K562 (cell line): ENCODE measurements around the gene AGAP3. TPM values are rescaled to one million over a fixed set of nuclear protein-coding genes. Genes with fewer than 3 reads are reported as not detected.

Experiments
- ATAC-seq: fragments of 200-7000 bp; cut with Tn5 transposase; 3 replicates; pipeline ENCODE4 v1.9.1; 2020; ENCODE audit warnings: moderate library complexity
- BruUV-seq: library from RNA; stranded (reverse); fragments of 400-500 nt; replicated peaks from 2 replicates; lab custom pipeline; 2021; lab: Mats Ljungman, UMichigan
- CTCF ChIA-PET: fragments of 300-600 bp; formaldehyde crosslinking; extraction: SDS; loops from one replicate; lab custom pipeline; 2021; ENCODE audit warnings: low intra/inter-chr PET ratio; lab: Yijun Ruan, JAX
- POLR2A ChIA-PET: fragments of 300-600, 350-650 bp; sonication (Branson Sonifier 250); formaldehyde crosslinking; extraction: SDS; loops from one replicate; lab custom pipeline; 2021; ENCODE audit warnings: antibody characterized with exemption, inconsistent platforms; lab: Yijun Ruan, JAX
- DNase-seq, 4 experiments: peaks; one replicate each; pipeline versions ENCODE4 v3.0.0 to v3.0.0-alpha.2; 2011 to 2018; ENCODE audit warnings: low spot score in 3 of 4, mixed read lengths in 3 of 4; ENCODE audit errors: extremely low read depth in 1 of 4
- FAIRE-seq: peaks from 2 replicates; lab custom pipeline; 2011; peaks lifted over from hg19 to GRCh38; lab: Jason Lieb, UNC
- H2AFZ ChIP-seq: 2 replicates; pipeline ENCODE4 v1.6.0; 2011; ENCODE audit warnings: low read depth, low read length, control low read depth, inconsistent platforms
- H3K27ac ChIP-seq: fragments of 200-600 bp; 3 replicates; pipeline ENCODE4 v1.8.0; 2011; ENCODE audit warnings: low read depth, mild to moderate bottlenecking, control low read depth, inconsistent platforms, low read length, moderate library complexity, mixed read lengths; ENCODE audit errors: extremely low read depth
- H3K27me3 ChIP-seq, 2 experiments: fragments of 300-600 bp in 1 of 2; 2 replicates in 1 of 2; 3 replicates in 1 of 2; pipeline versions ENCODE4 v1.6.0 to v1.8.0; 2011; ENCODE audit warnings: inconsistent platforms in 2 of 2, low read length in 2 of 2, mild to moderate bottlenecking in 1 of 2, mixed read lengths in 1 of 2, moderate library complexity in 1 of 2; ENCODE audit not compliant: control insufficient read depth in 2 of 2, insufficient read depth in 2 of 2
- H3K36me3 ChIP-seq: fragments of 300-600 bp; 3 replicates; pipeline ENCODE4 v1.8.0; 2011; ENCODE audit warnings: mild to moderate bottlenecking, low read length, inconsistent platforms; ENCODE audit not compliant: control insufficient read depth, insufficient read depth
- H3K4me1 ChIP-seq, 2 experiments: fragments of 200-600 bp in 1 of 2; replicated peaks in 1 of 2; 2 replicates in 1 of 2; 3 replicates in 1 of 2; pipeline versions ENCODE4 v1.5.1 to v1.8.0; 2011; ENCODE audit warnings: inconsistent platforms in 2 of 2, low read length in 2 of 2, mild to moderate bottlenecking in 1 of 2, mixed read lengths in 1 of 2, moderate library complexity in 1 of 2; ENCODE audit not compliant: control insufficient read depth in 2 of 2, insufficient read depth in 2 of 2
- H3K4me2 ChIP-seq: 2 replicates; pipeline ENCODE4 v1.6.1; 2011; ENCODE audit warnings: low read length, control low read depth, inconsistent platforms, mixed read lengths; ENCODE audit not compliant: insufficient read depth
- H3K4me3 ChIP-seq: fragments of 200-600 bp; sonication (generic), shearing (Covaris generic); 2 replicates; pipeline ENCODE4 v1.5.1; 2016; ENCODE audit warnings: control low read depth, inconsistent platforms
- H3K79me2 ChIP-seq: fragments of 200-600 bp; 3 replicates; pipeline ENCODE4 v1.8.0; 2011; ENCODE audit warnings: low read length, inconsistent platforms; ENCODE audit not compliant: control insufficient read depth, insufficient read depth
- H3K9ac ChIP-seq, 2 experiments: 2 replicates each; pipeline versions ENCODE4 v1.6.0 to v1.6.1; 2011; ENCODE audit warnings: low read depth in 2 of 2, low read length in 2 of 2, control low read depth in 1 of 2, inconsistent platforms in 1 of 2, mild to moderate bottlenecking in 1 of 2, mixed read lengths in 1 of 2; ENCODE audit not compliant: insufficient read depth in 1 of 2
- H3K9me1 ChIP-seq: one replicate; pipeline ENCODE4 v1.6.0; 2011; ENCODE audit warnings: inconsistent platforms, mild to moderate bottlenecking, low read length, moderate library complexity; ENCODE audit not compliant: control insufficient read depth, insufficient read depth
- H3K9me3 ChIP-seq: replicated peaks from 2 replicates; pipeline ENCODE4 v1.5.1; 2011; ENCODE audit warnings: low read depth, low read length, inconsistent platforms; ENCODE audit not compliant: control insufficient read depth, insufficient read depth
- H4K20me1 ChIP-seq: replicated peaks from 2 replicates; pipeline ENCODE4 v1.6.1; 2011; ENCODE audit warnings: low read length, inconsistent platforms, mixed read lengths; ENCODE audit not compliant: control insufficient read depth, insufficient read depth
- NR2C2 ChIP-seq, 2 experiments: fragments of 200-800 bp in 1 of 2; sonication (Bioruptor generic) in 1 of 2; sonication (generic) in 1 of 2; formaldehyde crosslinking in 1 of 2; IDR thresholded peaks; 2 replicates each; pipeline versions ENCODE4 v1.6.1 to v1.8.0; 2016 to 2022; ENCODE audit warnings: mild to moderate bottlenecking in 1 of 2, missing compliant biosample characterization in 1 of 2, missing genetic modification characterization in 1 of 2, missing genetic modification reagents in 1 of 2
- POLR2G ChIP-seq: fragments of 200-400 bp; formaldehyde crosslinking; IDR thresholded peaks from 2 replicates; pipeline ENCODE4 v1.6.1; 2017; ENCODE audit warnings: low read depth, mild to moderate bottlenecking, antibody characterized with exemption, low read length, moderate library complexity
- SMARCB1 ChIP-seq: IDR thresholded peaks from 2 replicates; pipeline ENCODE4 v1.6.1; 2011; ENCODE audit warnings: improper control_type of control experiment, low read depth; ENCODE audit not compliant: insufficient read length
- ZNF263 ChIP-seq: sonication (generic); formaldehyde crosslinking; IDR thresholded peaks from 2 replicates; pipeline ENCODE4 v1.8.0; 2022; ENCODE audit warnings: mild to moderate bottlenecking, missing genetic modification reagents, borderline replicate concordance
- WGBS: fragments of 100-300 bp; shearing (Covaris generic); methylation state at CpG from one replicate; pipeline ENCODE4 v1.1.6; 2016; ENCODE audit warnings: low coverage, mixed read lengths; ENCODE audit not compliant: insufficient coverage; ENCODE audit errors: missing lambda C conversion rate; 5-methylcytosine and 5-hydroxymethylcytosine counted together
- in situ Hi-C: fragments of 300-500 bp; cut with MboI; formaldehyde crosslinking; loops from 4 replicates; pipeline ENCODE4 v1.15.0; 2018; ENCODE audit warnings: inconsistent platforms, mixed read lengths
- intact Hi-C: fragments of 100-400 bp; cut with micrococcal nuclease; formaldehyde crosslinking; loops from 2 replicates; pipeline ENCODE4 v1.14.2; 2022
- polyA plus RNA-seq, 8 experiments: library from polyadenylated mRNA; depleted of rRNA in 4 of 8; stranded (reverse) in 5 of 8; unstranded in 3 of 8; fragments of >200 nt; fragmentation: Nextera tagmentation in 2 of 8; fragmentation: Illumina TruSeq in 1 of 8; extraction: Ambion mirVana in 2 of 8; extraction: Trizol in 1 of 8; gene quantifications; 2 replicates each; pipeline versions ENCODE4 v1.2.1 to v1.2.3, GENCODE V29; 2011 to 2014; ENCODE audit warnings: inconsistent platforms in 1 of 8, missing spikeins in 1 of 8
- total RNA-seq, 7 experiments: library from RNA; depleted of rRNA in 6 of 7; stranded (reverse); fragments of >200 nt in 6 of 7; fragmentation: Illumina TruSeq in 2 of 7; extraction: Trizol in 2 of 7; gene quantifications; 2 replicates each; pipeline versions ENCODE4 v1.2.1 to v1.2.3, GENCODE V29; 2011 to 2021; ENCODE audit warnings: low replicate concordance in 1 of 7
- TF ChIP-seq, protein P1 (sequence below): sonication (generic); formaldehyde crosslinking; IDR thresholded peaks from 2 replicates; pipeline ENCODE4 v1.8.0; 2022; ENCODE audit warnings: missing genetic modification reagents, mild to moderate bottlenecking, borderline replicate concordance

The AGAP3 gene
- total and polyA plus RNA-seq, 9 of the 15 experiments (the other 6 are each of a cell fraction or from before 2014, with no cell fraction given) = 3.4 to 208 (median 62.2) TPM

DNA sequence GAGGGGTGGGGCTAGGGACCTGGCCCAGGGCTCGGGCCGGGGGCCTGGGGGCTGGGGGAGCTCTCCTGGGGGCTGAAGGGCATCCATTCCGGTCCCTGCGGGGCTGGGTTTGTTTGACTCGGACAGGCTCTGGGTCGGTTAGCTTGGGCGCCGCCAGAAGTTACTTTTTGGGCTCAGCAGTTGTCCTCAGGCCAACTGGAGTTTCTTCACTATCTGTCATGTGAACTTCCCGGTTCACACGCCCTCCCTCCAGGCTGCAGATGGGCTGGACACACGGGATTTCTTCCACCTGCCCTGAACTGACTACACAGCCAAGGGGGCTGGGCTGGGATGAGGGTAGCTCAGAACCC, 23.1 kb upstream of the AGAP3 start (continued):
- TF ChIP-seq, protein P1, sequence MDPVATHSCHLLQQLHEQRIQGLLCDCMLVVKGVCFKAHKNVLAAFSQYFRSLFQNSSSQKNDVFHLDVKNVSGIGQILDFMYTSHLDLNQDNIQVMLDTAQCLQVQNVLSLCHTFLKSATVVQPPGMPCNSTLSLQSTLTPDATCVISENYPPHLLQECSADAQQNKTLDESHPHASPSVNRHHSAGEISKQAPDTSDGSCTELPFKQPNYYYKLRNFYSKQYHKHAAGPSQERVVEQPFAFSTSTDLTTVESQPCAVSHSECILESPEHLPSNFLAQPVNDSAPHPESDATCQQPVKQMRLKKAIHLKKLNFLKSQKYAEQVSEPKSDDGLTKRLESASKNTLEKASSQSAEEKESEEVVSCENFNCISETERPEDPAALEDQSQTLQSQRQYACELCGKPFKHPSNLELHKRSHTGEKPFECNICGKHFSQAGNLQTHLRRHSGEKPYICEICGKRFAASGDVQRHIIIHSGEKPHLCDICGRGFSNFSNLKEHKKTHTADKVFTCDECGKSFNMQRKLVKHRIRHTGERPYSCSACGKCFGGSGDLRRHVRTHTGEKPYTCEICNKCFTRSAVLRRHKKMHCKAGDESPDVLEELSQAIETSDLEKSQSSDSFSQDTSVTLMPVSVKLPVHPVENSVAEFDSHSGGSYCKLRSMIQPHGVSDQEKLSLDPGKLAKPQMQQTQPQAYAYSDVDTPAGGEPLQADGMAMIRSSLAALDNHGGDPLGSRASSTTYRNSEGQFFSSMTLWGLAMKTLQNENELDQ (CRISPR knock-in tag) = no peak
- TF ChIP-seq NR2C2 (CRISPR knock-in tag; IDR thresholded peaks at IDR 0.05) (no peak), NR2C2 (tag; IDR thresholded peaks at IDR 0.05) (0 out of 2 replicates have a peak, but pooled peaks have one; percentile 20)

DNA sequence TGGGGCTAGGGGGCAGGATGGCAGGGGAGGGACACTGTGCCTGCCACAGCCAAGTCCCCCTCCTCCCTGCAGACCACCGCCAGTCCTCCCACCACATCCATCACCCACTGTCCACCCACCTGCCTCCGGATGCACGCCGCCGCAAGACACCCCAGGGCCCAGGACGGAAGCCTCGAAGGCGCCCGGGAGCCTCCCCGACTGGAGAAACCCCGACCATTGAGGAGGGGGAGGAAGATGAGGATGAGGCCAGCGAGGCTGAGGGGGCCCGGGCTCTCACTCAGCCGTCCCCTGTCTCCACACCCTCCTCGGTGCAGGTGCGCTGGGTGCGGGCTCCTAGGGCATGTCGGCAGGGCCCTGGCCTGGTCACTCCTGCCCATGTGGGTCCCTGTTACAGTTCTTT, 21.8 kb upstream of the AGAP3 start:
- H3K9ac ChIP-seq = 0 out of 4 replicates have a peak overlapping the region, but pooled peaks of 1 of the 2 experiments have one; percentile 31
- ChIA-PET CTCF (no interaction called here), POLR2A (interaction anchor here (0.7 to 5.0 kb wide), 4 partner anchors 11 to 454 kb away, joined by 3 to 24 read pairs (median 8); partner anchors contain the start of genes FASTK and TMUB1)
- H3K36me3 ChIP-seq = peaks cover 71% of the 10 kb centered on the region
- no peak overlapping the region for H3K4me3 ChIP-seq
- no TSS peak for BruUV-seq
- intact Hi-C loops (no loop called here), in situ Hi-C loops (no loop called here)
- H3K9me1 ChIP-seq = no peaks in the 10 kb centered on the region
- no peak for ATAC-seq
- WGBS = 94% methylated on average over 16 of the region's 18 CpGs
- no peak for FAIRE-seq
- no peak overlapping the region for H3K4me2 ChIP-seq
- H2AFZ ChIP-seq = no peak overlapping the region
- H3K27me3 ChIP-seq = no peaks in the 10 kb centered on the region
- H3K27ac ChIP-seq = no peak overlapping the region
- H4K20me1 ChIP-seq = peaks cover 10% of the 10 kb centered on the region
- H3K79me2 ChIP-seq = peaks cover 61% of the 10 kb centered on the region
- peaks cover 32 to 68% of the 10 kb centered on the region in 2 experiments for H3K4me1 ChIP-seq
- DNase-seq = no peak
- TF ChIP-seq SMARCB1 = no peak
- peak; percentile 72 for TF ChIP-seq ZNF263
- 0 out of 2 replicates have a peak, but pooled peaks have one; percentile 28 for TF ChIP-seq POLR2G
- H3K9me3 ChIP-seq = no peaks in the 10 kb centered on the region
